HepG2 (cell line): ENCODE measurements around the gene MAP3K20. TPM values are rescaled to one million over a fixed set of nuclear protein-coding genes. Genes with fewer than 3 reads are reported as not detected.

Experiments
- FOSL2 ChIP-seq: sonication (generic); formaldehyde crosslinking; IDR thresholded peaks from 2 replicates; pipeline ENCODE4 v1.4.0; 2020; ENCODE audit warnings: missing genetic modification reagents
- MTA3 ChIP-seq: sonication (generic); formaldehyde crosslinking; IDR thresholded peaks from 2 replicates; pipeline ENCODE4 v1.4.0; 2020; ENCODE audit warnings: missing genetic modification reagents
- NFAT5 ChIP-seq: sonication (generic); formaldehyde crosslinking; IDR thresholded peaks from 2 replicates; pipeline ENCODE4 v1.4.0; 2020; ENCODE audit warnings: missing genetic modification reagents
- SMC3 ChIP-seq: IDR thresholded peaks from 2 replicates; pipeline ENCODE4 v1.6.1; 2011; ENCODE audit warnings: low read length, improper control_type of control experiment
- TEAD3 ChIP-seq: optimal IDR thresholded peaks from 2 replicates; pipeline ENCODE3; 2016; ENCODE audit warnings: borderline replicate concordance
- XRCC5 ChIP-seq: fragments of 200-400 bp; formaldehyde crosslinking; optimal IDR thresholded peaks from 2 replicates; pipeline ENCODE3; 2017; ENCODE audit warnings: mild to moderate bottlenecking, low read length
- ZBED4 ChIP-seq: sonication (generic); formaldehyde crosslinking; IDR thresholded peaks from 2 replicates; pipeline ENCODE4 v1.4.0; 2020; ENCODE audit warnings: missing genetic modification reagents, borderline replicate concordance
- ZNF136 ChIP-seq: sonication (generic); formaldehyde crosslinking; IDR thresholded peaks from 2 replicates; pipeline ENCODE4 v1.8.1; 2022; ENCODE audit warnings: low read depth, mild to moderate bottlenecking, moderate library complexity, missing genetic modification reagents
- ZNF331 ChIP-seq: sonication (generic); formaldehyde crosslinking; IDR thresholded peaks from 2 replicates; pipeline ENCODE4 v1.4.0; 2020; ENCODE audit warnings: missing genetic modification reagents
- ZNF839 ChIP-seq: sonication (generic); formaldehyde crosslinking; IDR thresholded peaks from 2 replicates; pipeline ENCODE4 v1.4.0; 2020; ENCODE audit warnings: missing genetic modification reagents, mild to moderate bottlenecking, borderline replicate concordance
- ZNF883 ChIP-seq: sonication (generic); formaldehyde crosslinking; IDR thresholded peaks from 2 replicates; pipeline ENCODE4 v1.5.1; 2020; ENCODE audit warnings: mild to moderate bottlenecking, missing genetic modification reagents; ENCODE audit errors: not compliant biosample characterization
- polyA plus RNA-seq, 8 experiments: library from polyadenylated mRNA; depleted of rRNA in 3 of 8; stranded (reverse) in 7 of 8; unstranded in 1 of 8; fragments of >200 nt; fragmentation: Illumina TruSeq in 4 of 8; extraction: Trizol in 4 of 8; gene quantifications; 2 replicates each; pipeline versions ENCODE4 v1.2.1 to v1.2.3, GENCODE V29; 2011 to 2016; ENCODE audit warnings: low read depth in 4 of 8, missing spikeins in 1 of 8, mixed read lengths in 1 of 8; ENCODE audit not compliant: insufficient read depth in 1 of 8
- total RNA-seq, 5 experiments: library from RNA; depleted of rRNA; stranded (reverse); fragments of >200 nt; fragmentation: Illumina TruSeq; extraction: Trizol; gene quantifications; 2 replicates each; pipeline ENCODE4 v1.2.3, GENCODE V29; 2016; ENCODE audit warnings: low read depth in 1 of 5

Gene MAP3K20
- total and polyA plus RNA-seq, 2 of the 13 experiments (the other 11 are each of a cell fraction or from before 2014, with no cell fraction given): 5.2 to 13.5 TPM

GRCh38 chr2:173027181-173028128 lies 48.2 kb upstream of the MAP3K20 start (continued):
- TF ChIP-seq ZBED4 (CRISPR knock-in tag) (0 out of 2 replicates have a peak, but pooled peaks have one; percentile 60), ZNF883 (no peak), ZNF331 (CRISPR knock-in tag) (0 out of 2 replicates have a peak, but pooled peaks have one; percentile 38), XRCC5 (peak; percentile 67), NFAT5 (no peak), TEAD3 (CRISPR knock-in tag) (peak; percentile 98), ZNF136 (CRISPR knock-in tag) (no peak), SMC3 (peak; percentile 97), FOSL2 (CRISPR knock-in tag) (peak; percentile 64), MTA3 (CRISPR knock-in tag) (no peak), ZNF839 (CRISPR knock-in tag) (no peak)
- TF ChIP-seq, all 625 proteins: peak for 31
